ENCODE measurements around the gene SEPSECS. TPM values are rescaled to one million over a fixed set of nuclear protein-coding genes. Genes with fewer than 3 reads are reported as not detected.

The SEPSECS gene
- total RNA-seq, 1 experiment from 2014 or later, result 4.2 TPM

- Histone ChIP-seq H3K23ac (ENCODE audit: insufficient read length, low read depth, low read length) (no peak overlapping the region), H2BK20ac (ENCODE audit: low read depth, low read length, poor library complexity, severe bottlenecking) (no peak overlapping the region), H4K91ac (ENCODE audit: insufficient read length, low read depth, low read length) (no peak overlapping the region), H2BK15ac (ENCODE audit: low read depth, low read length) (no peak overlapping the region), H3K27ac (ENCODE audit: insufficient read length, low read depth, low read length) (no peak overlapping the region), H2BK12ac (ENCODE audit: insufficient read length, low read depth, low read length) (no peak overlapping the region), H3T11ph (ENCODE audit: low read length) (no peak overlapping the region), H3K14ac (ENCODE audit: insufficient read depth, low read length) (no peak overlapping the region), H4K5ac (ENCODE audit: insufficient read length, low read depth, low read length) (no peak overlapping the region), H2BK120ac (ENCODE audit: low read depth, low read length, poor library complexity, severe bottlenecking) (no peak overlapping the region), H4K8ac (replicated peaks; ENCODE audit: insufficient read length, low read depth, low read length) (no peak overlapping the region), H3K4ac (ENCODE audit: low read depth, low read length) (no peak overlapping the region), H3K9ac (ENCODE audit: extremely low read depth, insufficient read length, low read length) (no peak overlapping the region), H3K4me1 (ENCODE audit: insufficient read depth, low read length) (no peaks in the 10 kb centered on the region), H3K18ac (ENCODE audit: insufficient read length, low read depth, low read length) (no peak overlapping the region), H3K23me2 (ENCODE audit: insufficient read length, low read depth, low read length, poor library complexity, severe bottlenecking) (no peaks in the 10 kb centered on the region), H3K9me3 (ENCODE audit: control insufficient read depth, low read depth, low read length) (no peaks in the 10 kb centered on the region), H2AK5ac (ENCODE audit: insufficient read length, low read length) (no peak overlapping the region), H3K79me1 (ENCODE audit: insufficient read depth, low read depth, low read length, poor library complexity, severe bottlenecking) (no peaks in the 10 kb centered on the region), H4K20me1 (ENCODE audit: control insufficient read depth, insufficient read depth, insufficient read length) (no peaks in the 10 kb centered on the region), H3K79me2 (ENCODE audit: insufficient read depth, low read length) (no peaks in the 10 kb centered on the region), H3K27me3 (ENCODE audit: insufficient read depth, low read length) (no peaks in the 10 kb centered on the region), H2BK5ac (ENCODE audit: insufficient read length, low read length) (no peak overlapping the region), H3K56ac (ENCODE audit: insufficient read length, low read depth, low read length) (no peak overlapping the region), H3K4me2 (ENCODE audit: insufficient read depth, insufficient read length, low read length) (no peak overlapping the region), H2AFZ (ENCODE audit: low read length) (no peak overlapping the region)
- H3K4me1 Mint-ChIP-seq, result no peaks in the 10 kb centered on the region
- no CpG with 5 or more reads among the region's 2 CpGs for WGBS (ENCODE audit: extremely low coverage, insufficient read length, low lambda C conversion rate)
- no peak overlapping the region for H3K27ac Mint-ChIP-seq
- no peak overlapping the region for H3K4me3 Mint-ChIP-seq
- TF ChIP-seq CTCF (conservative IDR thresholded peaks at IDR 0.05), result no peak
- DNase-seq, result no peak
- no peaks in the 10 kb centered on the region for H3K36me3 Mint-ChIP-seq (ENCODE audit: insufficient read depth in 1 of 3, low read depth in 3 of 3)
- no peaks in the 10 kb centered on the region; a peak in 1 of 5 replicates for H3K9me3 Mint-ChIP-seq
- H3K27me3 Mint-ChIP-seq (ENCODE audit: low read depth), result no peaks in the 10 kb centered on the region
Observed at GRCh38 chr4:25198713-25199112, 38.5 kb upstream of the SEPSECS start.
